Activated naive CD4-positive, alpha-beta T cell treated with anti-CD3 and anti-CD28 coated beads, Interleukin-2, amount 10 ng/mL, durations not matched to agents 7 days and 5 days (primary cell): Measurements from ENCODE around the gene CNNM1.

ENCODE experiments used
- CTCF ChIA-PET: fragments of 350-600 bp; sonication (Branson Sonifier 250); formaldehyde crosslinking; loops from one replicate; lab custom pipeline; 2021; ENCODE audit warnings: antibody characterized with exemption; lab: Charles Lee
- DNase-seq: peaks from one replicate; pipeline ENCODE4 v3.0.0-alpha.2; 2020
- H3K27ac Mint-ChIP-seq: one replicate; pipeline ENCODE4 v1.8.0; 2021; ENCODE audit warnings: mild to moderate bottlenecking, moderate library complexity, mixed read lengths
- H3K27me3 Mint-ChIP-seq: one replicate; pipeline ENCODE4 v1.8.0; 2021; ENCODE audit warnings: mild to moderate bottlenecking, mixed read lengths
- H3K36me3 Mint-ChIP-seq: one replicate; pipeline ENCODE4 v1.8.0; 2021; ENCODE audit warnings: mixed read lengths
- H3K4me1 Mint-ChIP-seq: one replicate; pipeline ENCODE4 v1.8.0; 2021; ENCODE audit warnings: mixed read lengths
- H3K4me3 Mint-ChIP-seq: one replicate; pipeline ENCODE4 v1.8.0; 2021; ENCODE audit warnings: mild to moderate bottlenecking, moderate library complexity, mixed read lengths
- H3K9me3 Mint-ChIP-seq: one replicate; pipeline ENCODE4 v1.8.0; 2021; ENCODE audit warnings: mixed read lengths

Gene CNNM1

DNA sequence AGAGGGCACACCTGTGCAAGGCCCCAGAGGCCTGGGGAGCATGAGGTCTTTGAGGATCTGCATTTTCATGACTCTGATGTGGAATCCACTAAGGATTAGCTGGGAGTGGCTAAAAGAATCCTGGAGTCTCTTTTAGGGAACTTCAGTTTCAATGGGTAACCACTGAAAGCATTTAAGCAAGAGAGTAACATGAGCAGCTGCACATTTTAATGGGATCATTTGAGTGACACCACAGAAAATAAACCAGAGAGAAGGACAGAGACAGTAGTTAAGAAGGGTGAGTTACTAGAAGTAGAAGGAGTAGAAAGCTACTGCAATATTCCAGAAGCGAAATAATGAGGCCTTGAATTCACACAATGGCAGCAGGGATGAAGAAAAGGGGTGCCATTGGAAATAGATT lies 96.0 kb downstream of the CNNM1 start:
- Mint-ChIP-seq H3K9me3 (no peaks in the 10 kb centered on the region), H3K4me3 (no peak overlapping the region), H3K27me3 (no peaks in the 10 kb centered on the region), H3K27ac (no peak overlapping the region), H3K4me1 (peaks cover 15% of the 10 kb centered on the region), H3K36me3 (peaks cover 13% of the 10 kb centered on the region)
- DNase-seq = no peak
- CTCF ChIA-PET = interaction anchor here (0.9 kb wide), 1 partner anchor 11 kb away, joined by 3 read pairs; no protein-coding TSS in a partner anchor

DNA sequence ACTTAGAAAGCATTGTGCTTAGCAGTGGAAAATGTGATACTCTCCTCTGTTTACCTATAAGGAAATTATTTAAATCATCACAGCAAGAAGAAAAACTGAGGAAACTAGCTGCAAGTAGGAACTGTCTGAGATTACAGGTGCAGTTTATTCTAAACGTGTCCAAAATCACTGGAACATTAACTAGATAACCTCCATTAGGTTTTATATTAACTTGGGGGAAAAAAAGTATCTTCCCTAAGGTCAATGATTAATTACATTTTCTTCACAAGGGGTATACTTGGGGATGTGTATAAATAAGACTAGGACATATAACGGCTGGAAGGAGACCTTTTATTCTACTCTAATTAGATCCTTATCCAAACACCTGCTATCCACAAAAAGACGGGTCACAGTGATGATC lies 97.5 kb downstream of the CNNM1 start:
- Mint-ChIP-seq H3K27me3 (no peaks in the 10 kb centered on the region), H3K9me3 (no peaks in the 10 kb centered on the region), H3K4me3 (no peak overlapping the region), H3K4me1 (peaks cover 21% of the 10 kb centered on the region), H3K27ac (no peak overlapping the region), H3K36me3 (peaks cover 10% of the 10 kb centered on the region)
- no peak for DNase-seq
- CTCF ChIA-PET = no interaction called here

DNA sequence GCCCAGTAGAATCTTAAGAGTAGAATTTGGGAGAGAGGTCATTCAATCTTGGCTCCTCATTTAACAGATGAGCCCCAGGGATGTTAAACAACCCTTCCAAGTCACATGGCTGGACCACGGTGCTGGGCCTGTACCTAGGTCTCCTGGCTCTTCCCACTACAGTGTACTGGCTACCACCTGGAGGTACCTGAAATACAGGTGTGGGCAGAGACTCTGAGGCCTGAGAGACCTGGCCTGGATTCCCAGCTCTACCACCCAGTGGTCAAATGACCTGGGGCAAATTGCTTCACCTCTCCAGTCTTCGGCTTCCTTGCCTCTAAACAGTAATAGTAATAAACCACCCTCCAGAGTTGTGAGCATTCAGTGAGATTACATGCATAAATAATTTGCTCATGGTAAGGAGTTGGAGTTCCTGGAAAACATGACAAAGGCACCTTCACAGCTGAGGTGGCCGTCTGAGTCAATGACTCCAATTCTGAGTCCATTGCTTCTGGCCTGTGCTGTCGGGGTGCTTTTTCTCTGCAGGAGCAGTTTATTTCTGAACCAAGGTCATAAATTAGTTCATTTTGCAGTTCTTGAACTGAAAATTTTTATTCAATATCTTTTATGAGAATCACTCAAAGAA lies 98.5 kb downstream of the CNNM1 start:
- no peak overlapping the region for H3K27ac Mint-ChIP-seq
- no peaks in the 10 kb centered on the region for H3K27me3 Mint-ChIP-seq
- H3K9me3 Mint-ChIP-seq = no peaks in the 10 kb centered on the region
- peaks cover 10% of the 10 kb centered on the region for H3K36me3 Mint-ChIP-seq
- CTCF ChIA-PET = no interaction called here
- peaks cover 31% of the 10 kb centered on the region for H3K4me1 Mint-ChIP-seq
- no peak overlapping the region for H3K4me3 Mint-ChIP-seq
- no peak for DNase-seq

DNA sequence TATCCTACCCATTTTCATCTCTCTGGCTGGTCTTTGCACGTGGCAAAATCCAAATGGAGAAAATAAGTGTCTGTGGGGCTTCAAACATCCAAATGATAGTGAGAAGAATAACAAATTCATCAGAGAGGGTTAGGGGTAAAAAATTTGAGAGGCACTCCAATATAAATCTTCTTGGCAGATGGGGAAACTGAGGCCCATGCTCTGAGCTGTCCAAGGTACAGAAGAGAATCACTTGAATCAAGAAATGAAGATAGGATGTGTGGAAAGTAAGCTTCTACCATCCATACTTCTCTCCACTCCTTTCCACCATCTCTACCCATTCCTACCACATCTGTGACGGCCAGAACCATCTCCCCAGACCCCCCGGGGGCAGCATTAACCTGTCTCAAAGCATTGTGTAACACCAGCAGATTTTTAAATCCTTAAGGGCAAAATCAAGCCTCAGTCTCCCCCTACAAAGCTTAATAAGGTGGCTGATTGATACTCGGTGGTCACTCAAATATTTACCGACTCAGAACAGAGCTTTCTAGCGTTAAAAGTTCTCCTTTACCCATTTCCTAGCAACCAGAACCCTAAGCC lies 100.5 kb downstream of the CNNM1 start:
- Mint-ChIP-seq H3K36me3 (peaks cover 12% of the 10 kb centered on the region), H3K9me3 (no peaks in the 10 kb centered on the region), H3K4me3 (peak overlapping the region; percentile 99), H3K27me3 (no peaks in the 10 kb centered on the region), H3K27ac (peak overlapping the region; percentile 92), H3K4me1 (peaks cover 41% of the 10 kb centered on the region)
- CTCF ChIA-PET = interaction anchor here (1.2 kb wide), 1 partner anchor 25 kb away, joined by 3 read pairs; no protein-coding TSS in a partner anchor
- no peak for DNase-seq

DNA sequence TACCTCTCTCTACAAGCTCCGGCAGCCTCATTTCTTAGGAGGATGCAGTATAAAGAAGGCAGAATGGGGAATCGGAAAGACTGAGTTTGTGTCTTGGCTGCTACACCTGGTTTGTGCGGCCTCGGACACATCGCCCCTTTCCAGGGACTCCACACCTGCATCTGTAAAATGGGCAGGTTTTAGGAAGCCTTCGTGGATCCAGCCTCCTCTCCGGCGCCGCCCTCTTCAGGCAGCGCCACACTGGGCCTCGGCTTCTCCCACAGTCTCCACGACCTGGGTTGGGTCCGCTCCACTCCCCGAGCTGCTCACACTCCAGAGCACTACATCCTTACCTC lies 100.9 kb downstream of the CNNM1 start:
- H3K27me3 Mint-ChIP-seq = no peaks in the 10 kb centered on the region
- DNase-seq = no peak
- H3K9me3 Mint-ChIP-seq = no peaks in the 10 kb centered on the region
- peak overlapping the region; percentile 92 for H3K27ac Mint-ChIP-seq
- peaks cover 41% of the 10 kb centered on the region for H3K4me1 Mint-ChIP-seq
- peak overlapping the region; percentile 99 for H3K4me3 Mint-ChIP-seq
- CTCF ChIA-PET = interaction anchor here (0.8 to 1.4 kb wide), 3 partner anchors 25 to 277 kb away, joined by 3 read pairs; no protein-coding TSS in a partner anchor
- H3K36me3 Mint-ChIP-seq = peaks cover 9% of the 10 kb centered on the region

DNA sequence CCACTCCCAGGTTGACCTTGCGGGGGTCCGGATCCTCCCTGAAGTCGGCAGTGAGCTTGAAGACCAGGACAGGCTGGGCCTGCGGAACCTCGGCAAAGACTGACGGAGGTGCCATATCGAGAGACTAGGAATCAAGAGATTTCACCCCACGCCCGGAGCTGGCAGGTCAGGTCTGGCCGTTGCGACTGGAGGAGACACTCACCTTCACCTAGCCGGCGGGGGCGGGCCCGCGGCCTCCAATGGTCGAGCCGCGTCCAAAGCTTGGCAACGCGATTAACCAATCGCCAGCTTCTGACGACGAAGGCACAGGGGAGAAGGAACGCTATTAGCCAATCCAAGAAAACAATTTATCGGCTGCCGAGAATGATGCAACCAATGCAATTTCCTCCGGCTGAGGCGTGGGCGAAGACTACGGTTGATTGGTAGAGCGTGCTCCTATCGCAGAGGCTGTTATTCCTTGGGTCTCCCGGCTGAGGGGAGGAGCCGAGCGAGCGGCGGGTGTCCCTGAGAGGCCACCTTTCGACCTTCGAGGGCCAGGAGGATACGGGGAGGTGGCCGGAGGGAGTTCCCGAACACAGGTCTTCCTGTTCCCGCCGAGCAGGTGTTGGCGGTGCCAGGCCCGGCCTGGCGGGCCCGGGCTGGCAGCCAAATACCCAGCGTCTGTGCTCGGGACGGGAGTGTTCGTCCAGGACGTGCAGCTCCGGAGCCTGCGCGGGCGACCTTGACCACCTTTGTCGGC lies 101.5 kb downstream of the CNNM1 start, which contains the start of gene GOT1:
GOT1 (minus strand) TSS at position 174 of the 739 bp plus-strand sequence; CDS start at position 115, 59 bp downstream.
- no peaks in the 10 kb centered on the region for H3K9me3 Mint-ChIP-seq
- H3K36me3 Mint-ChIP-seq = peaks cover 5% of the 10 kb centered on the region
- CTCF ChIA-PET = interaction anchor here (0.8 to 1.4 kb wide), 4 partner anchors 26 to 277 kb away, joined by 3 to 4 read pairs (median 3); no protein-coding TSS in a partner anchor
- H3K4me3 Mint-ChIP-seq = peak within 1 kb of the TSS; percentile 99
- H3K27me3 Mint-ChIP-seq = no peaks in the 10 kb centered on the region
- peaks cover 41% of the 10 kb centered on the region for H3K4me1 Mint-ChIP-seq
- peak within 1 kb of the TSS; percentile 92 for H3K27ac Mint-ChIP-seq
- DNase-seq = peak; percentile 96

DNA sequence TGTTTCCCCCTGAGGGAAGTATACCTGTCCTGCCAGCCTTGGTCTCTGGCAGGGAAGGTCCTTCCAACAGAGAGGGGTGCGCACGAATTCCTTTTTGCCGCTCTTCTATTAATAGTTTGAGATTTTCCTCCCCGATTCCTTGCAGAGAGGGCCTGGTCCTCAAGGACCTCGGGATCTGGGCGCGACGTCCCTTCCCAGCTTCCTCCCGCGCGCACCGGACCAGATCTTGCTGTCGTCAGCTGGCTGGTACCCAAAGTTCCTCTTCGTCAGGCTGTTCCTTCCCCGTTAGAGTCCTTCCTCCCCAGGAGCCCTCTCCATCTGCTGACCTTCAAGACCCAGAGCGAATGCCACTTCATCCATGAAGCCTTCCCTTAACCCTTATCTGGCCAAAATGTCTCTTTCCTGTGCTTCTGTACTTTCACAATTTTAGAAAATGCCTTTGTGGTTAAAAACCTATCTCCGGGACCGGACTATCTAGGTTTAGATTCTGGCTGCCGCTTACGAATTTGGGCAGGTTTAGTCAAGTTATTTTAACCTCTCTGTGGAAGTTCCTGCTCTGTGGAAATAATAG lies 102.1 kb downstream of the CNNM1 start:
- Mint-ChIP-seq H3K4me3 (peak overlapping the region; percentile 99), H3K27ac (peak overlapping the region; percentile 92), H3K27me3 (no peaks in the 10 kb centered on the region), H3K4me1 (peaks cover 43% of the 10 kb centered on the region), H3K9me3 (no peaks in the 10 kb centered on the region), H3K36me3 (peaks cover 4% of the 10 kb centered on the region)
- CTCF ChIA-PET = interaction anchor here (0.6 to 1.4 kb wide), 5 partner anchors 39 to 276 kb away, joined by 3 to 7 read pairs (median 3); no protein-coding TSS in a partner anchor
- peak; percentile 35 for DNase-seq

DNA sequence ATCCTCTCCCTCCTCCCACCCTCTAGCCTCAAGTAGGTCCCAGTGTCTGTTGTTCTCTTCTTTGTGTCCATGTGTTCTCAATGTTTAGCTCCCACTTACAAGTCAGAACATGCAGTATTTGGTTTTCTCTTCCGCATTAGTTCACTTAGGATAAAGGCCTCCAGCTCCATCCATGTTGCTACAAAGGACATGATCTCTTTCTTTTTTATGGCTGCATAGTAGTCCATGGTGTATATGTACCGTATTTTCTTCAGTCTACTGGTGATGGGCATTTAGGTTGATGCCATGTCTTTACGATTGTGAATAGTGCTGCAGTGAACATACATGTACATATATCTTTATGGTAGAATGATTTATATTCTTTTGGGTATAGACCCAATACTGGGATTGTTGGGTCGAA lies 102.9 kb downstream of the CNNM1 start:
- Mint-ChIP-seq H3K36me3 (peaks cover 4% of the 10 kb centered on the region), H3K27me3 (no peaks in the 10 kb centered on the region), H3K27ac (peak overlapping the region; percentile 33), H3K9me3 (no peaks in the 10 kb centered on the region), H3K4me1 (peaks cover 43% of the 10 kb centered on the region), H3K4me3 (peak overlapping the region; percentile 99)
- CTCF ChIA-PET = interaction anchor here (1.3 kb wide), 2 partner anchors 41 to 180 kb away, joined by 4 to 7 read pairs; no protein-coding TSS in a partner anchor
- no peak for DNase-seq

DNA sequence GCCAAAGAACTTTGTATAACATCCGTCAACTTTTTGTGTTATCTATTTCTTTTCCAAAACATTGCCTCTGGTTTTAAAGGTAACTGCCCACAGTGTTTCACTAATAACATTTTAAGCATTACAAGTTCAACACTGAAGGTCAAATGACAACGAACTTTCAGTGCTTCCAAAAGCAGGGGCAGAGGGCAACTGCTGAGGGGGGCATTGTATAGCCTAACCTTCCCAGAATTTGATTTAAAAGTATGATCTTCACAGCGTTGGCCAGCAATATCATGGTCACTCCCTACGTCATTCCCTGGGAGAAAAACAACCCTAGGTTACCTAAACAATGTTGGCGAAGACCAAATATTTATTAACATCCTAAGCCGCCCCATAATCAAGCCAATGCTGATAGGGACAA lies 103.7 kb downstream of the CNNM1 start:
- peaks cover 4% of the 10 kb centered on the region for H3K36me3 Mint-ChIP-seq
- H3K27me3 Mint-ChIP-seq = no peaks in the 10 kb centered on the region
- H3K4me3 Mint-ChIP-seq = no peak overlapping the region
- CTCF ChIA-PET = interaction anchor here (1.3 kb wide), 1 partner anchor 180 kb away, joined by 7 read pairs; no protein-coding TSS in a partner anchor
- peaks cover 43% of the 10 kb centered on the region for H3K4me1 Mint-ChIP-seq
- no peak for DNase-seq
- no peaks in the 10 kb centered on the region for H3K9me3 Mint-ChIP-seq
- H3K27ac Mint-ChIP-seq = no peak overlapping the region

DNA sequence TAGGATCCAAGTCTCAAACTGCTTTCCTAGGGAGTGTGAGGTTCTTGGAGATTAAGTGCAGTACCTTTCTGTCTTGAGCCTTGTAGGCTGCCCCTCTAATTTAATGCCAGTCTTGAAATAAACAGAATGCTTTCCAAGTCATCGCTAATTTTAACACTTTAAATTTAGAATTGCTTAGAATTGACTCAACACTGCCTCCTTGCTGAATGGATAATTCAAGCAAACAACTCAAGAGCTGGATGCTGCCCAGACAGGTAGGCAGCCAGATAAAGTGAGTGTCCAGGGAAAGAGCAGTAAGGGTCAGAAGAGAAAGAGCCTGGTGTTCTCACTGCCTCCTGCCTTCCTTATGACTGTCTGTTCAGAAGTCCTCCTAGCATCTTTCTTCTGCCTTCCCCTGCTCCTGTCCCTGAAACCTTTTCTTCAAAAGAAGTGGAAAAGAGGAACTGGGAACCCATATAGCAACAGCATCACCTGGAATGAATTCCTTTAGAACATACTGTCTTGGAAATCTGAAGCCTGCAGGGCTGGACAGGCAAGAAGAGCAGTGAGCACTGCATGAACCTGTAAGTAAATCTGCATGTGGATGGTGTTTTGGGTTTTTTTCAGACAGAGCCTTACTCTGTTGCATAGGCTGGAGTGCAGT lies 104.3 kb downstream of the CNNM1 start:
- CTCF ChIA-PET = interaction anchor here (0.9 kb wide), 1 partner anchor 41 kb away, joined by 4 read pairs; no protein-coding TSS in a partner anchor
- no peaks in the 10 kb centered on the region for H3K9me3 Mint-ChIP-seq
- peaks cover 4% of the 10 kb centered on the region for H3K36me3 Mint-ChIP-seq
- H3K27ac Mint-ChIP-seq = no peak overlapping the region
- H3K4me1 Mint-ChIP-seq = peaks cover 43% of the 10 kb centered on the region
- no peak overlapping the region for H3K4me3 Mint-ChIP-seq
- DNase-seq = no peak
- H3K27me3 Mint-ChIP-seq = no peaks in the 10 kb centered on the region

DNA sequence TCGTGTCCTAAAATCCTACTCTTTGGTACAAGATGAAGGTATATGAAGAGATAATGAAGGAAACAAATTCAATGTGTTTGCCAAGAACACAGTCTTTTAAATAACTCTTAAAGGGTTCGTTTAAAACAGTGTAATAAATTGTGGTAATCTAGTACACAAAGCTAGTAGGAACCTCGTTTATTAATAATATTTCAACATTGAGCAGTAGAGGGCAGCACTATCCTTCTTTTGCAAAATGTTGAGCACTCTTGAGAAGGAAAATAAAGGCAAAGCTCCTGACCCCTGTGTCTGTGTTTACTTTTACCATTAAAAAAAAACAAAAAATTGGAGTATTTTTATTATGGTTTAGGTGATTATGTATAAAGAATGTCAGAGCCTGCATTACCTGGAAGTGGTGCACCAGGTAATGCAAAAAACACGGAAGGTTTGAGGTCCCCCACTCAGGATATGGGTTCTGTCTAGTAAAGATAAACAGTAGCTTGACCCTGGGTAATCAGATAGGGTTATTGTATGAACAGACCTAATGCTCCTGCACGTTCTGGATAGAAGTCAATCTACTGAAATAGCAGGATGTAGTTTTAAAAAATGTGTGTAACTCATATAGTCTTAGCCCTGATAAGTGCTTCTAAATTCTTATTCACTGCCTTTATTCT lies 107.0 kb downstream of the CNNM1 start:
- no peaks in the 10 kb centered on the region for H3K9me3 Mint-ChIP-seq
- no peak overlapping the region for H3K27ac Mint-ChIP-seq
- H3K27me3 Mint-ChIP-seq = no peaks in the 10 kb centered on the region
- H3K36me3 Mint-ChIP-seq = peaks cover 4% of the 10 kb centered on the region
- no peak for DNase-seq
- no peak overlapping the region for H3K4me3 Mint-ChIP-seq
- H3K4me1 Mint-ChIP-seq = peaks cover 28% of the 10 kb centered on the region
- CTCF ChIA-PET = interaction anchor here (0.6 to 3.1 kb wide), 27 partner anchors 11 to 282 kb away, joined by 3 to 22 read pairs (median 4); no protein-coding TSS in a partner anchor

DNA sequence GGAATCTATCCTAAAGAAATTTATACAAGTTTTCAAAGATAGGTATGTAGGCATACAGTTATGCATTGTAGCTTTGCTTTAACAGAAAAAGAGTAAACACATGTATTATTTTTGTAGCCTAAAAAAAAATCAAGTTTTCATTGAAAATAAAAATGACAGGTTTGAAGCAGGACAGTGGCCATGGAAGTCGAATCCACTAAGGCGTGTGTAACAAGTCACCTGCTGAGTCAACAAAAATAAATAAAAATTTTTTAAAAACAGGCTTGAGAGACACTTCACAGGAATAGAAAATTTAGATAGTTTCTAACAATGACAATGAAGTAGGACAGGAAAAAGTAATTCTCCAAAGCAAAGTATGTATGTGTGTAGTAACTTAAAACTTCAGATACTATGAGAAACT lies 109.7 kb downstream of the CNNM1 start:
- CTCF ChIA-PET = no interaction called here
- Mint-ChIP-seq H3K4me1 (peaks cover 8% of the 10 kb centered on the region), H3K36me3 (peaks cover 4% of the 10 kb centered on the region), H3K9me3 (no peaks in the 10 kb centered on the region), H3K27ac (no peak overlapping the region), H3K4me3 (no peak overlapping the region), H3K27me3 (no peaks in the 10 kb centered on the region)
- DNase-seq = no peak

DNA sequence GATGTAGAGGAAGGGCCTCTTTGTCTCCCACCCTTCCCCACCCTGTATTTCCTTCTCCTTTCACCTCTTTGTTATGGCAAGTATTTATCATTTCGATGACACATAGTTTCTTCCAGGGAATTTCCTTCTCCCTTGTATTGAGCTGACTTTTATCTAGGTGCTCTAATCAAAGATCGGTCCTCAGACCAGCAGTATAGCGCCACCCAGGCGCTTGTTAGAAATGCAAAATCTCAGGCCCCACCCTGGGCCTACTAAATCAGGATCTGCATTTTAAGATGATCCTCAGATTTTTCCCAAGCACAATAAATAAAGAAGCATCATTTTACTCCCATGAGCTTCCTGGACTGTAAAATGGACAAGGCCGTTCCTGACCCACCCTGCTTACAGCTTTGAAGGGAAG lies 113.2 kb downstream of the CNNM1 start:
- CTCF ChIA-PET = interaction anchor here (0.7 kb wide), 1 partner anchor 29 kb away, joined by 3 read pairs; no protein-coding TSS in a partner anchor

More for the DNA sequence above, 113.2 kb downstream of the CNNM1 start:
- no peaks in the 10 kb centered on the region for H3K4me1 Mint-ChIP-seq
- H3K9me3 Mint-ChIP-seq = no peaks in the 10 kb centered on the region
- no peak overlapping the region for H3K27ac Mint-ChIP-seq
- no peak overlapping the region for H3K4me3 Mint-ChIP-seq
- no peak for DNase-seq
- H3K27me3 Mint-ChIP-seq = peaks cover 5% of the 10 kb centered on the region
- no peaks in the 10 kb centered on the region for H3K36me3 Mint-ChIP-seq
